ENCODE data around the gene CYFIP1.

GRCh38 chr15:22917556-22917955 lies 62.6 kb downstream of the CYFIP1 start:
- TF ChIP-seq CTCF (IDR thresholded peaks at IDR 0.05; ENCODE audit: low read depth, low read length) (no peak), POLR2A (IDR thresholded peaks at IDR 0.05; ENCODE audit: extremely low read depth, insufficient read length) (no peak), MAX (IDR thresholded peaks at IDR 0.05; ENCODE audit: low read depth, low read length) (no peak)

All from NB4 (cell line).